ENCODE measurements around the gene C5orf52. TPM values are rescaled to one million over a fixed set of nuclear protein-coding genes. Genes with fewer than 3 reads are reported as not detected.
"Not testable (repeated sequence)": the region's sequence is repeated elsewhere in the genome, so short reads cannot be mapped to it uniquely, and the experiment has no call there.

C5orf52 gene
- total RNA-seq, 2 donors from 2014 or later = not detected

DNA sequence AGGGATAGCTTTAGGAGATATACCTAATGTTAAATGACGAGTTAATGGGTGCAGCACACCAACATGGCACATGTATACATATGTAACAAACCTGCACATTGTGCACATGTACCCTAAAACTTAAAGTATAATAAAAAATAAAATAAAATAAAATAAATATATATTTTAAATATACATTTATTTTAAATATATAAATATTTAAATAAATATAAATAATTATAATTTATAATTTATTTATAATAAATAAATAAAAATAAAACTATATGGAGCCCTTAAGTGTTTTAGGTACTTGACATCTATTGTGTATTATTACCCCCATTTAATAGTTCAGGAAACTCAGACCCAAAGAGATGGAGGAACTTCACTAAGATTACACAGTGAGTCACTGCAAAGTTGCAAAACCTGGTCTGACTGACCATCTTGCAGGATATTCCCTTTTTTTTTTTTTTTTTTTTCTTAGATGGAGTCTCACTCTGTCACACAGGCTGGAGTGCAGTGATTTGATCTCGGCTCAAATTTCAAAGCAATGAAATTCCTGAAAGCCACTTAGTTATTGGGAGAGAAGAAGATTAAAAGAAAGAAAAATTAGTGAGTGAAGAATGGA is 5.8 kb upstream of the C5orf52 start:
- no peaks in the 10 kb centered on the region for H3K9me3 Mint-ChIP-seq
- no peak overlapping the region for H3K27ac Mint-ChIP-seq
- no peaks in the 10 kb centered on the region for H3K36me3 Mint-ChIP-seq (ENCODE audit: low read depth)

DNA sequence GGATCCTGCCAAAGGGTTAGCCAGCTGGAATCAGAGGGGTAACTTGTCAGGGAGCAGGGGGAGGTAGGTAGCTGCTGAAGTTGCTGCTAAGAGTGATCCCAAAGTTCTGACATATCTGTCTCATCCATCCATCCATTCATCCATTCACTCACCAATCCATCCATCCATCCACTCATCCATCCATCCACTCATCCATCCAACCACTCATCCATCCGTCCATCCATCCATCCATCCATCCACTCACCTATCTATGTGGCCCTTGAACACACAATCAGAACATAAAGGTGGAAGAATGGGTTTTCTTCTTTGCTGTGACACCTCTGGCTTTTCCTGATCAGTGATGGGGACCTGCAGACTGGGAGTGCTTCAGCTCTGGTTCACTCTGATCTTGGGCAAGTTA is 3.0 kb upstream of the C5orf52 start:
- peaks cover 15% of the 10 kb centered on the region for H3K4me1 Mint-ChIP-seq
- H3K27ac Mint-ChIP-seq = no peak overlapping the region
- no peak for ATAC-seq (replicated peaks)

More for the DNA sequence above, 5.8 kb upstream of the C5orf52 start:
- no peak overlapping the region for H3K4me3 Mint-ChIP-seq
- H3K4me1 Mint-ChIP-seq = peaks cover 8% of the 10 kb centered on the region
- no peak for ATAC-seq (replicated peaks)
- H3K27me3 Mint-ChIP-seq = no peaks in the 10 kb centered on the region

DNA sequence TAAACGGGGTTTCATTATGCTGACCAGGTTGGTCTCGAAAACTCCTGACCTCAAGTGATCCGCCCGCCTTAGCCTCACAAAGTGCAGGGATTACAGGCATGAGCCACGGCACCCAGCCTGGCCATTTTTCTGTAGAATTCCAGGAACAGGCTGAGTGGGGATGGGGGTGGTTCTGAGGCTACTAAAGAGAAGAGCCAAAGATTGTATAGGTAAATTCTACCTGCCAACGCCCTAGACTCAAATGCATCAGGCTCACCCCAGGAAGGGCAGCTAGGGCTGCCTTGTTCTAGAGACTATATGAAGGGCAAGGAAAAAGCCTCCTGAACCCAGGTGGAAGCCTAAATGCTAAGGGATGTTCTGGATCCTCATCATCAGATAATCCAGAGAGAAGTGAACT is 1.6 kb upstream of the C5orf52 start:
- H3K4me1 Mint-ChIP-seq = peaks cover 15% of the 10 kb centered on the region
- peaks cover 5% of the 10 kb centered on the region for H3K27me3 Mint-ChIP-seq
- ATAC-seq (replicated peaks) = no peak
- no peaks in the 10 kb centered on the region for H3K36me3 Mint-ChIP-seq (ENCODE audit: low read depth)
- peak overlapping the region; percentile 84 for H3K4me3 Mint-ChIP-seq
- no peaks in the 10 kb centered on the region for H3K9me3 Mint-ChIP-seq
- H3K27ac Mint-ChIP-seq = peak overlapping the region; percentile 64

More for the DNA sequence above, 3.0 kb upstream of the C5orf52 start:
- Mint-ChIP-seq H3K36me3 (ENCODE audit: low read depth) (no peaks in the 10 kb centered on the region), H3K9me3 (no peaks in the 10 kb centered on the region), H3K27me3 (peaks cover 5% of the 10 kb centered on the region), H3K4me3 (no peak overlapping the region)

DNA sequence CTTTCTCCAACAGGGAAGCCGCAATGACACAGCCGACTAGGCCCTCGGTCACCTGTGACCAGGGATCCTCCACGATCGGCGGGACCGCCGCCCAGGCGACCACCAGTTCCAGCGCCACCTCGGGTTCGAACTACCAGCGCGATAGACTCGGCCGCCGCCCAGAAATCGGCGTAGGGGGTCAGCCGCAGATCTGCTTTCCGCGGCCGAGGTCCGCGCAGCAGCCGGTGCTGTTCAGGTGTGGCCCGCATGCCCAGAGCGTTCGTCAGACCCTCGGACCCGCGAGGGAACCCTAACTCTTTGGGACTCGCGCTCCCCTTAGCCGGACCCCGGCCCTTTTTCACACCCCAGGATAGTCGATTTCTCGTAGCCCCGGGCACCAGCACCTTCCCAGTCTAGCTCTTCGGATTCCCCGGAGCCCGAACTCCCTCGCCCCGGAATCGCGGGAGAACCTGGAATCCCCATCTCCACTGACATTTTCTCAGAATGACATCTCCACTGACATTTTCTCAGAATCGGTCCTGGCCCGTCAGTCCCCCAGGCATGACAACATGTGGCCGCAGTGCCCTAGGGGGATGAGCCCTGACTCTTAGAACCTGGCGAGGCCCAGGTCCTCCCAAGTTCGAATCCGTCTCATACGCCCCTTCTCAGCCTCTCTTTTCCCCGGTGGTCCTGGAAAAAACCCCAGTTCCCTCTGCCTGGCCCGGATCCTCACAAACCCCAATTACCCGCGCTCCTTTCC is 428 bp downstream of the C5orf52 start:
- peaks cover 15% of the 10 kb centered on the region for H3K4me1 Mint-ChIP-seq
- peak overlapping the region; percentile 64 for H3K27ac Mint-ChIP-seq
- no peaks in the 10 kb centered on the region for H3K9me3 Mint-ChIP-seq
- peaks cover 5% of the 10 kb centered on the region for H3K27me3 Mint-ChIP-seq
- no peak for ATAC-seq (replicated peaks)
- no peaks in the 10 kb centered on the region for H3K36me3 Mint-ChIP-seq (ENCODE audit: low read depth)
- peak overlapping the region; percentile 84 for H3K4me3 Mint-ChIP-seq

DNA sequence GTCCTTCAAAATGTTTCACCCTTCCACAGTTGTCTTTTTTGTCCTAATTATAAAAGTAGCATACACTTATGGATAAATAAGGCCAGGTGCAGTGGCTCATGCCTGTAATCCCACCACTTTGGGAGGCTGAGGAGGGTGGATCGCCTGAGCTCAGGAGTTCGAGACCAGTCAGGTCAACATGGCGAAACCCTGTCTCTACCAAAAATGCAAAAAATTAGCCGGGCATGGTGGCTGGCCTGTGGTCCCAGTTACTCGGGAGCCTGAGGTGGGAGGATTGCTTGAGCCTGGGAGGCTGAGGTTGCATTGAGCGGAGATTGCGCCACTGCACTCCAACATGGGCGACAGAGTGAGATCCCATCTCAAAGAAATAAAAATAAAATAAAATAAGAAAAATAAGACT is 1.6 kb downstream of the C5orf52 start:
- Mint-ChIP-seq H3K27ac (no peak overlapping the region), H3K4me1 (peaks cover 15% of the 10 kb centered on the region), H3K36me3 (ENCODE audit: low read depth) (no peaks in the 10 kb centered on the region), H3K4me3 (peak overlapping the region; percentile 84), H3K27me3 (peaks cover 5% of the 10 kb centered on the region), H3K9me3 (no peaks in the 10 kb centered on the region)
- no peak for ATAC-seq (replicated peaks)

DNA sequence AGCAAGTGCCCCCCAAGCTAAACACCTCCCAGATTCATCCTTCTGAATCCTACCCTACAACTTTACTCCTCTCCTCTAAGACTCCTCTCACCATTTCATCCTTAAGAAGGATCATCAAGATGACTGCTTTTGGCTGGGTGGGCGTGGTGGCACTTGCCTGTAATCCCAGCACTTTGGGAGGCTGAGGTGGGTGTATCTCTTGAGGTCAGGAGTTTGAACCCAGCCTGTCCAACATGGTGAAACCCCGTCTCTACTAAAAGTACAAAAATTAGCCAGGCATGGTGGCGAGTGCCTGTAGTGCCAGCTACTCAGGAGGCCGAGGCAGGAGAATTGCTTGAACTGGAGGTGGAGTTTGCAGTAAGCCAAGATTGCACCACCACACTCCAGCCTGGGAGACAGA is 3.0 kb downstream of the C5orf52 start:
- H3K27ac Mint-ChIP-seq; ATAC-seq (replicated peaks); H3K4me3 Mint-ChIP-seq; H3K9me3 Mint-ChIP-seq; H3K36me3 Mint-ChIP-seq (ENCODE audit: low read depth); H3K27me3 Mint-ChIP-seq: not testable (repeated sequence)
- peaks cover 15% of the 10 kb centered on the region for H3K4me1 Mint-ChIP-seq

DNA sequence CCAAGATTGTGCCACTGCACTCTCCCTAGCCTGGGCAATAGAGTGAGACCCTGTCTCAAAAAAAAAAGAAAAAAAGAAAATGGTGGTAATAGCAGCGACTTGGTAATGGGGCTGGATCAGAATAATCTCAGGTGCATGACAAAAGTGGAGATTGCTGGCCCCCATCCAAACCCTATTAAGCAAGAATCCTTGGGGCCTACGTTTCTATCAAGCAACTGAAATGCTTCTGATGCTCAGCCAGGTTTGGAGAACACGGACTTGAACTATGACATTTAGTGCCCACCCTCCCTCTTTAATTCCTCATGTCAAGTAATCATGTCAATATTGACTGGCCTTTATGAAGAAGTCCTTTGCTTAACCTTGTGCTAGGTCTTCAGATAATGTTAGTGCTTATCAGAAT is 6.6 kb downstream of the C5orf52 start:
- Mint-ChIP-seq H3K27ac (no peak overlapping the region), H3K27me3 (no peaks in the 10 kb centered on the region), H3K4me3 (no peak overlapping the region), H3K9me3 (no peaks in the 10 kb centered on the region), H3K36me3 (ENCODE audit: low read depth) (no peaks in the 10 kb centered on the region), H3K4me1 (no peaks in the 10 kb centered on the region)
- no peak for ATAC-seq (replicated peaks)

DNA sequence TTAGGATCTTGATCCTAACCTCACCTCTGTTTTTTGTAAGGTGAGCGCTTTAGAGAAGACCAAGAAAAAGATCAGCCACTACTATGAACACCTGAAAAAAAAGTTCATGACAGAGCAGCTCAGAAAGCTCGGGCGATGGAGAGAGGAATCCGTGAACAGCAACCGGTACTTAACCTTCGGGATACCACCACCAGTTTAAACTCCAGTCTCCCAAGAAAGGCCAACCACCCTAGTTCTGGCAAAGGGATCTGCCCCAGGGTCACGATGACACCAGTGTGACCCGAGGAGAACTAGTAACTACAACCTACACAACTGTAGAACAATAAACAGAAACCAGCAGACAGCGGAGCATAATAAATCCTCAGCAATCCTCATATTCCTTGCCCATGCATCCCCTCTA is 8.5 kb downstream of the C5orf52 start:
- ATAC-seq (replicated peaks) = no peak
- Mint-ChIP-seq H3K4me1 (no peaks in the 10 kb centered on the region), H3K27ac (no peak overlapping the region), H3K9me3 (no peaks in the 10 kb centered on the region), H3K36me3 (ENCODE audit: low read depth) (no peaks in the 10 kb centered on the region), H3K27me3 (no peaks in the 10 kb centered on the region), H3K4me3 (no peak overlapping the region)

DNA sequence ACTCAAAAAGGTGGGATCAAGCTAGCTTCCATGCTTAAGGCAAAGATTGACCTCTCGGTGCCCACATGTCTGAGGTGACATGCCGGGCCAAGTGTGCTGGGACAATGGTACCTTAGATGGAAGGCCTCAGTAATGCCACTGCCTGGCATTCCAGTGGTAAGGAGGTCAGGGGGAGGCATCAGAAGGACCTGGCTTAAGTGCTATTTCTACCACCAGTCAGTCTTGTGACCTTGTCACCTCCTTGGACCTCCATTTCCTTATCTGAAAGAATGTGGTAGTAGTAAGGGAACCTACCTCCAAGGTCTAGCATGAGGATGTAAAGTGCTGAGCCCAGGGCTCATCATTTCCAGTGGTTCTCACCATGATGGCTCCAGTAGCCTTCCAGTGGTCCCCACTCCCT is 8.9 kb downstream of the C5orf52 start:
- ATAC-seq (replicated peaks) = no peak
- no peaks in the 10 kb centered on the region for H3K4me1 Mint-ChIP-seq
- H3K9me3 Mint-ChIP-seq = no peaks in the 10 kb centered on the region
- H3K27ac Mint-ChIP-seq = no peak overlapping the region
- H3K27me3 Mint-ChIP-seq = no peaks in the 10 kb centered on the region
- no peaks in the 10 kb centered on the region for H3K36me3 Mint-ChIP-seq (ENCODE audit: low read depth)
- no peak overlapping the region for H3K4me3 Mint-ChIP-seq

DNA sequence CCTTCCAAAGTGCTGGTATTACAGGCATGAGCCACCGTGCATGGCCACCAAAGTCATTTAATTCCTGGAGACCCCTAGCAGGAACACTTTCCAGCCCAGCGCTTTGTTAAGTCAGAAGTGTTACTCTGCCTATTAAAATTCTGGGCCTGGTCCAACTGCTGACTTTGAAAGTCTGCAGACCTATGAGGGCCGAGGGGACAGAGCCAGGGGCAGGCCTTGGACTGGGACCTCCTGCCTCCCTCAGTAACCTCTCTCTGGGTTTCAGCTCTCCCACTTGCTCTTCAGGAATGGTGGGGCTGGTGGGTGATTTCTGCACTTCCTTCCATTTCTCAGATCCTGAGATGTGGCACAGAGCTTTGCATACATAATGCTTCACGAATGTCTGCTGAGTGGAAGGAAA is 9.7 kb downstream of the C5orf52 start:
- no peaks in the 10 kb centered on the region for H3K27me3 Mint-ChIP-seq

DNA sequence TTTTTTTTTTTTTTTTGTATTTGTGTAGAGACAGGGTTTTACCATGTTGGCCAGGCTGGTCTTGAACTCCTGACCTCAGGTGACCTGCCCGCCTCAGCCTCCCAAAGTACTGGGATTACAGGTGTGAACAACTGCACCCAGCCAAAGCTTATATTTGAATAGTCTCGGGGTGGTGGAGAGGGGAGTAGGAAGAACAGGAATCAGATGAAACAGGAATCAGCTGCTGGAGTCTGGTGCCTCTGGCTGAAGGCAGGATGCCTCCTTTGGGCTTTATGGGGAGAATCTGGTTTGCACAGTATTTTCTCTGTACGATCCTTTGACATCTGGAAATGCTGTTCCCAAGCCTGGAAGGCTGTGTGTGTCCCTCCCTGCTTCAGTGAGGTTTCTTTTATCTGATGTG is 10.9 kb downstream of the C5orf52 start:
- no peak for ATAC-seq (replicated peaks)
- no peak overlapping the region for H3K27ac Mint-ChIP-seq
- no peak overlapping the region for H3K4me3 Mint-ChIP-seq
- H3K27me3 Mint-ChIP-seq = no peaks in the 10 kb centered on the region
- no peaks in the 10 kb centered on the region for H3K9me3 Mint-ChIP-seq
- H3K4me1 Mint-ChIP-seq = no peaks in the 10 kb centered on the region
- no peaks in the 10 kb centered on the region for H3K36me3 Mint-ChIP-seq (ENCODE audit: low read depth)

More for the DNA sequence above, 9.7 kb downstream of the C5orf52 start:
- H3K9me3 Mint-ChIP-seq = no peaks in the 10 kb centered on the region
- no peak overlapping the region for H3K27ac Mint-ChIP-seq
- H3K4me1 Mint-ChIP-seq = no peaks in the 10 kb centered on the region
- H3K36me3 Mint-ChIP-seq (ENCODE audit: low read depth) = no peaks in the 10 kb centered on the region
- ATAC-seq (replicated peaks) = no peak
- no peak overlapping the region for H3K4me3 Mint-ChIP-seq

DNA sequence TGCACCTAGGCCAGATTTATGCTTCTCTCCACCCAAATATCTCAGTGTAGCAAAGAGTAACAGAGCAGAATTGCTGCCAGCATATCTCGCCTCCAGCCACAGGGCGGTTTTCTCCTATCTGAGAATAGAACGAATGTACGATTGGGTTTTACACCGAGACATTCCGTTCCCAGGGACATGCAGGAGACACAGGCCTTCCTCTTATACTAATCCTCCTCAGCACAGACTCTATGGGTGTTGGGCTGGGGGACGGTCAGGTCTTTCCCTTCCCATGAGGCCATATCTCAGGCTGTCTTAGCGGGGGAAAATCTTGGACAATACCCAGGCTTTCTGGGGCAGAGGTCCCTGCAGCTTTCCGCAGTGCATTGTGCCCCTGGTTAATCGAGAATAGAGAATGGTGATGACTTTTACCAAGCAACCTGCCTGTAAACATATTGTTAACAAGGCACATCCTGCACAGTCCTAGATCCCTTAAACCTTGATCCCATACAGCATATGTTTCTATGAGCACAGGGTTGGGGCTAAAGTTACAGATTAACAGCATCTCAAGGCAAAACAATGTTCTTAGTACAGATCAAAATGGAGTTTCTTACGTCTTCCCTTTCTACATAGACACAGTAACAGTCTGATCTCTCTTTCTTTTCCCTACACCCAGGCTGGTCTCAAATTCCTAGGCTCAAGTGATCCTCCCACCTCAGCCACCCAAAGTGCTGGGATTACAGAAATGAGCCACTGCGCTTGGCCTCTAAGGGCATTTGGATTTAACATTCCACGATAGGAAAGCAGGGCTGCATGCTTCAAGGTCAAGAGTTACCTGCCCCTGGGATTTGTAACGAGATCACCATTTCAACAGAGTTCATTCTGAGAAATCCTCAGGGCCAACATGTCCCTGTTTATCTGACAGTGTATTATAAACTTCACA is 15.2 kb downstream of the C5orf52 start:
- not testable (repeated sequence) for H3K4me1 Mint-ChIP-seq; H3K36me3 Mint-ChIP-seq (ENCODE audit: low read depth); H3K27ac Mint-ChIP-seq; H3K27me3 Mint-ChIP-seq; H3K9me3 Mint-ChIP-seq; H3K4me3 Mint-ChIP-seq; ATAC-seq (replicated peaks)

DNA sequence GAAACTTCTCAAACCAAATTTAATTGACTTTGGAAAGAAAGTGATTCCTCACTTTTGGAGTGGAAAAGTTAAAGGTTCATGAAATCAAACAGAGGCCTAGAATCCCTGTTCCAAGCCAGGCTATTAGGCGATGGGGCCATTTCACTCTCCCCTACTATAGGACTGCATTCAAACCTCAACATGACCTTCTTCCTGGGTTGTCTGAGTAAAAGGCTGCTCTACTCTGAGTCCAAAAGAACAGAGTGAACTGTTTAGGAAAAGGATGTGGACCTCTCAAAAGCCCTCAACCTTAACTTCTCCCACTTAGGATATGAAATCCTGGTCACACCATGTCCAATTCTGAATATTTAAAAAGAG is 15.8 kb downstream of the C5orf52 start:
- ATAC-seq (replicated peaks) = no peak
- Mint-ChIP-seq H3K9me3 (no peaks in the 10 kb centered on the region), H3K36me3 (ENCODE audit: low read depth) (no peaks in the 10 kb centered on the region), H3K27ac (no peak overlapping the region), H3K4me3 (no peak overlapping the region), H3K27me3 (no peaks in the 10 kb centered on the region), H3K4me1 (no peaks in the 10 kb centered on the region)

DNA sequence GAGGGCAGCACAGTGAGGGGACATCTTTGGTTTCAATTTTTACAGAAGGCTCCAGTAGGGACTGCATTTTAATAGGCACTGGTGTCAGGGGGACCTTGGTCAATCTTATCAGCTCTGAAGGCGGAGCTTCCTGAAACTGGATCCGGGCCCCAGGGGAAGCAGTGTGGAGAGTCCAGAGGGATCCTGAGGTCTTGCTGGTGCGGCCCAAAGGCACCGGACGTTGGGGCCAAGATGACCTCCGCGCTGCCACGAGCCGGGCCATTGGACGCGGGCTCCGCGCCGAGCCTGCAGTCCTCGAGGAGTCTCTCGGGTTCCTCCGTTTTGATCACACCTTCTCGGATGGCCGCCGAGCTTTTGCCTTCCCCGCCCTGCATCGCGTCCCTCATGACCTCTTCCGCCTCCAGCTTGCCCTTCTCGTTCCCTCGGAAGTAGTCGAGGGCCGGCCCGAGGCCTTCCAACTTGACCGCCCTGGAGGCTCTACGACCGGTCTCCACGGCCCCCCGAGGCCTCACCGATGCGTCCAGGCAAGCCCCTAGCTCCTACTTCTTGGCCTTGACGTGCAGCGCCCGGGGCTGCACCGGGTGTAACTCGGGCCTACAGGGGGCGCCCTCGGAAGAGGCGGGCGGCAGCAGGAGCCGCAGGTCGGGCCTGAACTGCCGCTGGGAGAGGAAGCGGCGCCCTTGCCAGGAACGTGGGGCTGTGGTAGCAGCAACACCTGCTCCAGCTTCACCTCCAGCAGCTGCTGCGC is 18.8 kb downstream of the C5orf52 start:
- H3K27ac Mint-ChIP-seq = no peak overlapping the region
- H3K9me3 Mint-ChIP-seq = no peaks in the 10 kb centered on the region
- no peak overlapping the region for H3K4me3 Mint-ChIP-seq
- H3K36me3 Mint-ChIP-seq (ENCODE audit: low read depth) = no peaks in the 10 kb centered on the region
- no peaks in the 10 kb centered on the region for H3K4me1 Mint-ChIP-seq
- ATAC-seq (replicated peaks) = peak; percentile 64
- no peaks in the 10 kb centered on the region for H3K27me3 Mint-ChIP-seq
